Naive thymus-derived CD4-positive, alpha-beta T cell (primary cell): ENCODE measurements around the gene MAP2K1. TPM values are rescaled to one million over a fixed set of nuclear protein-coding genes. Genes with fewer than 3 reads are reported as not detected.

Experiments used
- ATAC-seq: fragments of 150-1000 bp; cut with Tn5 transposase; 2 replicates; pipeline ENCODE4 v1.10.0; 2021; ENCODE audit warnings: mild to moderate bottlenecking, moderate library complexity
- CTCF ChIA-PET: fragments of 350-600 bp; sonication (Branson Sonifier 250); formaldehyde crosslinking; loops from one replicate; lab custom pipeline; 2021; ENCODE audit warnings: antibody characterized with exemption; lab: Charles Lee
- POLR2A ChIA-PET: fragments of 350-600 bp; sonication (Branson Sonifier 250); formaldehyde crosslinking; loops from one replicate; lab custom pipeline; 2021; ENCODE audit warnings: antibody characterized with exemption, inconsistent platforms; lab: Charles Lee
- DNase-seq, 9 donors: peaks; one replicate each; pipeline versions ENCODE4 v3.0.0 to v3.0.0-alpha.2; 2020 to 2022; ENCODE audit warnings: mixed read lengths in 1 of 9
- H3K27ac ChIP-seq: one replicate; pipeline ENCODE4 v1.7.0; 2013; ENCODE audit warnings: mild to moderate bottlenecking, low read depth, low read length, moderate library complexity
- H3K27me3 ChIP-seq, 2 donors: one replicate each; pipeline ENCODE4 v1.7.0; 2013; ENCODE audit warnings: low read length in 2 of 2, mild to moderate bottlenecking in 2 of 2, moderate library complexity in 2 of 2; ENCODE audit not compliant: control insufficient read depth in 2 of 2, insufficient read depth in 2 of 2
- H3K36me3 ChIP-seq, 3 experiments: 1 replicate in 2 of 3; 2 replicates in 1 of 3; pipeline ENCODE4 v1.7.0; 2013; ENCODE audit warnings: low read length in 3 of 3, mild to moderate bottlenecking in 3 of 3, moderate library complexity in 1 of 3; ENCODE audit not compliant: insufficient read depth in 3 of 3, control insufficient read depth in 2 of 3
- H3K4me1 ChIP-seq, 2 donors: one replicate each; pipeline ENCODE4 v1.7.0; 2013; ENCODE audit warnings: low read length in 2 of 2, mild to moderate bottlenecking in 2 of 2, moderate library complexity in 1 of 2; ENCODE audit not compliant: control insufficient read depth in 2 of 2, insufficient read depth in 2 of 2
- H3K4me3 ChIP-seq: 2 replicates; pipeline ENCODE4 v1.7.0; 2013; ENCODE audit warnings: mild to moderate bottlenecking, low read length
- H3K9me3 ChIP-seq, 3 experiments: 1 replicate in 2 of 3; 2 replicates in 1 of 3; pipeline ENCODE4 v1.7.0; 2013; ENCODE audit warnings: low read length in 3 of 3; ENCODE audit not compliant: control insufficient read depth in 2 of 3
- H3K27ac Mint-ChIP-seq, 9 donors: one replicate each; pipeline ENCODE4 v1.8.0; 2020 to 2022; ENCODE audit warnings: mixed read lengths in 9 of 9, mild to moderate bottlenecking in 8 of 9, moderate library complexity in 5 of 9, inconsistent platforms in 2 of 9
- H3K27me3 Mint-ChIP-seq, 5 donors: one replicate each; pipeline ENCODE4 v1.8.0; 2021 to 2022; ENCODE audit warnings: mixed read lengths in 5 of 5, mild to moderate bottlenecking in 1 of 5
- H3K36me3 Mint-ChIP-seq, 5 donors: one replicate each; pipeline ENCODE4 v1.8.0; 2020 to 2022; ENCODE audit warnings: mixed read lengths in 5 of 5, mild to moderate bottlenecking in 3 of 5, inconsistent platforms in 1 of 5
- H3K4me1 Mint-ChIP-seq, 7 donors: one replicate each; pipeline ENCODE4 v1.8.0; 2020 to 2022; ENCODE audit warnings: mixed read lengths in 7 of 7, mild to moderate bottlenecking in 3 of 7, inconsistent platforms in 1 of 7
- H3K4me3 Mint-ChIP-seq, 10 donors: one replicate each; pipeline ENCODE4 v1.8.0; 2020 to 2022; ENCODE audit warnings: mild to moderate bottlenecking in 10 of 10, mixed read lengths in 10 of 10, moderate library complexity in 6 of 10, inconsistent platforms in 2 of 10
- H3K9me3 Mint-ChIP-seq, 11 donors: one replicate each; pipeline ENCODE4 v1.8.0; 2020 to 2022; ENCODE audit warnings: mixed read lengths in 11 of 11, mild to moderate bottlenecking in 4 of 11, inconsistent platforms in 1 of 11, moderate library complexity in 1 of 11
- intact Hi-C, 2 donors: fragments of 100-400 bp; cut with micrococcal nuclease; formaldehyde crosslinking; loops; one replicate each; pipeline ENCODE4 v1.15.1; 2023
- polyA plus RNA-seq, 2 donors: library from polyadenylated mRNA; unstranded; fragments of 300-500 nt; fragmentation: Illumina TruSeq; gene quantifications; one replicate each; pipeline ENCODE4 v1.2.3, GENCODE V29; 2021
- total RNA-seq, 6 experiments: library from RNA in 5 of 6; stranded (reverse) in 5 of 6; gene quantifications; 1 replicate in 5 of 6; 2 replicates in 1 of 6; pipeline ENCODE4 v1.2.3 and lab custom pipeline; 2021 to 2026

The MAP2K1 gene
- total and polyA plus RNA-seq, 7 experiments from 2014 or later = 37.2 to 97.2 (median 46.9) TPM

DNA sequence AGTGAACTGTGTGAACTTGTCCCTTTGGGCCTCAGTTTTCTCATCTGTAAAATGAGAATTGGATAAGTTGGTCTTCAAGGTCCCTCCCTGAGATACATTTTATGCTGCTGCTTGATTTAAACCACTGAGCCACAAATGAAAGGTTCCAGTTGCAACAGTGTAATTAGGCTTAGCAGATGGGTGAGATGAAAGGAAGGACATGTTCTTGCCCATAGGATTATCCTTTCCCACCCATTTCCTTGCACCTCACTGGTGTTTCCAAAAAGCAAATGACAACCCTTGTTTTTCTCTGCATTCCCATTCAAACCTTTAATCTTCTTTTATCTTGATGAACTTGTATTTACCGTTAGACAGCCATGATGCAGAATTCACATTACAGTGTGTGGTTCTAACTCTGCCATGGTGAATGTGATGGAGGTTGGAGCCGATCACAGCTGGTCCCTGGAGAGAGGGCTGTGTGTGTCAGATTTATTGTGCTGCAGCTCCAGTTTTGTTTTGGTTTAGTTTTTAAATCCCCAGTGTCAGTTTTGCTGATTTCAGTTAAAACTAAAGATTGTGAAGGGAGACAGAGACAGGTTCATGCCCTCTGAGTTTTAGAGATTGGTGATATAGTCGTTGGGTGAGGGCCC is 44.0 kb downstream of the MAP2K1 start:
- Mint-ChIP-seq H3K4me1 (peaks cover 47 to 76% (median 73%) of the 10 kb centered on the region in 7 donors), H3K36me3 (peaks cover 4 to 20% (median 13%) of the 10 kb centered on the region in 5 donors), H3K27me3 (no peaks in the 10 kb centered on the region), H3K9me3 (no peaks in the 10 kb centered on the region), H3K27ac (peak overlapping the region in 5 of 9 donors; percentile 1 to 88 (median 52)), H3K4me3 (no peak overlapping the region)
- ATAC-seq (no peak), DNase-seq (no peak)
- intact Hi-C loops = no loop called here
- H3K27ac ChIP-seq = no peak overlapping the region
- H3K36me3 ChIP-seq = peaks cover 0 to 7% (median 0%) of the 10 kb centered on the region in 3 experiments
- POLR2A ChIA-PET = interaction anchor here (0.7 kb wide), 1 partner anchor 35 kb away, joined by 4 read pairs; no protein-coding TSS in a partner anchor
- no peaks in the 10 kb centered on the region for H3K27me3 ChIP-seq
- CTCF ChIA-PET = no interaction called here
- no peak overlapping the region for H3K4me3 ChIP-seq
- H3K9me3 ChIP-seq = no peaks in the 10 kb centered on the region
- peaks cover 0 to 9% of the 10 kb centered on the region in 2 donors for H3K4me1 ChIP-seq

DNA sequence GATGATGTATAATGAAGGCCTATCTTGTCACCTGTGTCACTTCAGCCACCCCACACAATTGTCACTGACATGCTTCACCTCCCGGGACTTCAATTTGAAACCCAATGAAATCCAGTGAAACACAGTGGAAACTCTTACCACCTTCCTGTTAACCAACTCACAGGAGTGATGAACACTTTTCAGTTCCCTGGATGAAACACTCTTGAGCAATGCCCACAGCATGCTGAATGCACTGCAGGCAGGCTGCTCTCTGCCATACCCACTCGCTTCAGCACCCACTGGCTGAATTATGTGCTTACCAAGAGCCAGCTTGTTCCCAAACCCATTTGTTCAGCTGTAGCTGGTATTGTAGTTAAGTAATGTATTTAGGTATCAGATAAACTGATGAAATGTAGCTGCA is 47.0 kb downstream of the MAP2K1 start:
- peak overlapping the region in 8 of 9 donors; percentile 8 to 75 (median 33) for H3K27ac Mint-ChIP-seq
- peaks cover 20 to 43% (median 26%) of the 10 kb centered on the region in 5 donors for H3K36me3 Mint-ChIP-seq
- ChIA-PET POLR2A (interaction anchor here (0.6 to 1.1 kb wide), 2 partner anchors 70 to 2000 kb away, joined by 3 to 7 read pairs; no protein-coding TSS in a partner anchor), CTCF (interaction anchor here (0.6 kb wide), 1 partner anchor 25 kb away, joined by 3 read pairs; no protein-coding TSS in a partner anchor)
- peaks cover 0 to 36% (median 6%) of the 10 kb centered on the region in 3 experiments for H3K36me3 ChIP-seq
- ATAC-seq = no peak
- no peaks in the 10 kb centered on the region for H3K27me3 ChIP-seq
- no peaks in the 10 kb centered on the region for H3K9me3 ChIP-seq
- peaks cover 0 to 6% of the 10 kb centered on the region in 2 donors for H3K4me1 ChIP-seq
- peak overlapping the region in 2 of 10 donors; percentile 7 to 56 for H3K4me3 Mint-ChIP-seq
- H3K4me3 ChIP-seq = no peak overlapping the region
- no peaks in the 10 kb centered on the region for H3K9me3 Mint-ChIP-seq
- H3K4me1 Mint-ChIP-seq = peaks cover 41 to 63% (median 58%) of the 10 kb centered on the region in 7 donors
- DNase-seq = no peak
- no peak overlapping the region for H3K27ac ChIP-seq
- intact Hi-C loops = no loop called here
- no peaks in the 10 kb centered on the region for H3K27me3 Mint-ChIP-seq

DNA sequence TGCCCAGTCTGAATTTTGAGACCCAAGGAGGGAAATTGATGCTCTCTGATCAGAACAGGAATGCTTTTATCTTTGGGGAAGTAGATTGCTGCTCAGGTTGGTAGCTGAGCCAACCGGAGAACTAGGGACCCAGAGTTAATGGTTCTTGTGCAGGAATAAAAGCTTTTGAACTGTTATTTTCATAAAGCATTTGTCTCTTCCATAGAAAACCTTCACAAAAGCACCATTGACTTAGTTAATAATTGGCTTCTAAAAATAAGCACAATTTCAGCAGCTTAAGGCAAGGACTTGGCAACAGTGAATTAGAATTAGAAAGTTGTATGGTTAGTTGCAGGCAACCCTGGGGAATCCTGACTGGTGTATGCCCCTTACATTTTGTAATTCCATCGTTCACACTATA is 53.8 kb downstream of the MAP2K1 start:
- Histone ChIP-seq H3K9me3 (no peaks in the 10 kb centered on the region), H3K27ac (no peak overlapping the region), H3K36me3 (peaks cover 6 to 92% (median 9%) of the 10 kb centered on the region in 3 experiments), H3K4me1 (no peaks in the 10 kb centered on the region), H3K4me3 (no peak overlapping the region), H3K27me3 (no peaks in the 10 kb centered on the region)
- Mint-ChIP-seq H3K36me3 (peaks cover 33 to 73% (median 46%) of the 10 kb centered on the region in 5 donors), H3K9me3 (peaks cover 0 to 1% (median 0%) of the 10 kb centered on the region in 11 donors), H3K27ac (no peak overlapping the region), H3K4me3 (no peak overlapping the region), H3K27me3 (no peaks in the 10 kb centered on the region), H3K4me1 (peaks cover 0 to 9% (median 4%) of the 10 kb centered on the region in 7 donors)
- CTCF ChIA-PET = no interaction called here
- no peak for DNase-seq
- intact Hi-C loops = loop anchor here in 1 of 2 donors (5.0 kb wide), 1 partner anchor 53 kb away; the partner anchor contains the start of gene MAP2K1
- no peak for ATAC-seq
- POLR2A ChIA-PET = interaction anchor here (0.6 kb wide), 2 partner anchors 57 to 91 kb away, joined by 3 to 5 read pairs; no protein-coding TSS in a partner anchor

DNA sequence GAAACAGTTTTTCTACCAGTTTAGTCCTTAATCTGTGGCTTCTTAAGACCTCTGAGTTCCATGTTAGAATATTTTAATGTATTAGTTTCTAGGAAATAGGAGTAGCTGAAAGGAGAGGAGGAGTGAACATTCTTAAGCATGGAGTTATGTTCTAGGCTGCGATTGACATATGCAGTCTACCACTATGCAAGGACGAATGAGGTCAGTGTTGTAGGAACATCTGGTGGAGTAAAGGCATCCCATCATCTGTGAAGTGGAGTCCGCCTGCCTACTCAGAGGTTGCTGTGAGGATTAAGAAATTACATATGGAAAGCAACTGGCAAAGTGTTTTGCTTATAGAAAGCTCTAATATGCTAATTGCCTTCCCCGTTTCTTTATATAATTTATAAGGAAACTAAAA is 65.7 kb downstream of the MAP2K1 start:
- H3K36me3 Mint-ChIP-seq = peaks cover 0 to 26% (median 16%) of the 10 kb centered on the region in 5 donors
- ATAC-seq (no peak), DNase-seq (no peak)
- no peak overlapping the region for H3K4me3 ChIP-seq
- no peak overlapping the region for H3K27ac ChIP-seq
- H3K4me1 Mint-ChIP-seq = peaks cover 0 to 7% (median 4%) of the 10 kb centered on the region in 7 donors
- H3K9me3 ChIP-seq = no peaks in the 10 kb centered on the region
- no peaks in the 10 kb centered on the region for H3K4me1 ChIP-seq
- H3K4me3 Mint-ChIP-seq = no peak overlapping the region
- no peaks in the 10 kb centered on the region for H3K27me3 Mint-ChIP-seq
- ChIA-PET CTCF (no interaction called here), POLR2A (no interaction called here)
- peak overlapping the region in 3 of 9 donors; percentile 3 to 16 (median 4) for H3K27ac Mint-ChIP-seq
- peaks cover 0 to 2% (median 0%) of the 10 kb centered on the region in 11 donors for H3K9me3 Mint-ChIP-seq
- intact Hi-C loops = no loop called here
- peaks cover 0 to 12% (median 0%) of the 10 kb centered on the region in 3 experiments for H3K36me3 ChIP-seq
- H3K27me3 ChIP-seq = no peaks in the 10 kb centered on the region

DNA sequence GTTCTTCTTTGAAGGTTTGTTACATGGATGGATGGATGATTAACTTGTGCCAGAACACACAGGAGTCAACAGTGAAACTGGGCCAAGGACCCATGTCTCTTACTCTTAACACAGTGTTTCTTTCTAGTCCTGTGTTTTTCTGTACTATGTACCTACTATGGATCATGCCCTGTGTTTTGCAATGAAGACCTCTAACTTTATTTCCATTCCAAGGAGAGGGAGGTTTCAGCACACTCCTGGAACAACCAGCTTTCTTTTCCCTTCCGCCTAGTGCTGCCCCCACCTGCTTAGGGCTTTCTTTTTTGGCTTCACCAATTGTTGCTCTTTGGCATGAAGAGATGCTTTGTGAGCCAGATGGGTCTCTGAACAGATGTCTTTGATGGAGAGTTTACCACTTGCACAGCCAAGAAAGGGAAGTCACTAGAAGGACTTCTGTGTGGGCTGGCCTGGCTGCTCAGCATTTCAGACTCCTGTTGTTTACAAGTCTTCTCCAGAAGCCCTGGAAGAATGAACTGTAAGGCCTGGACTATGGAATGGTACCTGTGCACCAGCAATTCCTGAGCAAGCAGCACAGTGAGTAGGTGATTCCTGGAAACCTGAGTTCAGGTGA is 66.4 kb downstream of the MAP2K1 start:
- H3K4me3 ChIP-seq = no peak overlapping the region
- Mint-ChIP-seq H3K27ac (peak overlapping the region in 3 of 9 donors; percentile 21 to 56 (median 54)), H3K27me3 (no peaks in the 10 kb centered on the region), H3K4me3 (no peak overlapping the region), H3K4me1 (peaks cover 0 to 8% (median 3%) of the 10 kb centered on the region in 7 donors), H3K9me3 (peaks cover 0 to 2% (median 0%) of the 10 kb centered on the region in 11 donors), H3K36me3 (peaks cover 0 to 21% (median 13%) of the 10 kb centered on the region in 5 donors)
- H3K27me3 ChIP-seq = no peaks in the 10 kb centered on the region
- no peak overlapping the region for H3K27ac ChIP-seq
- no peaks in the 10 kb centered on the region for H3K9me3 ChIP-seq
- ChIA-PET CTCF (no interaction called here), POLR2A (no interaction called here)
- DNase-seq (no peak), ATAC-seq (no peak)
- H3K4me1 ChIP-seq = no peaks in the 10 kb centered on the region
- intact Hi-C loops = no loop called here
- H3K36me3 ChIP-seq = peaks cover 0 to 10% (median 0%) of the 10 kb centered on the region in 3 experiments

DNA sequence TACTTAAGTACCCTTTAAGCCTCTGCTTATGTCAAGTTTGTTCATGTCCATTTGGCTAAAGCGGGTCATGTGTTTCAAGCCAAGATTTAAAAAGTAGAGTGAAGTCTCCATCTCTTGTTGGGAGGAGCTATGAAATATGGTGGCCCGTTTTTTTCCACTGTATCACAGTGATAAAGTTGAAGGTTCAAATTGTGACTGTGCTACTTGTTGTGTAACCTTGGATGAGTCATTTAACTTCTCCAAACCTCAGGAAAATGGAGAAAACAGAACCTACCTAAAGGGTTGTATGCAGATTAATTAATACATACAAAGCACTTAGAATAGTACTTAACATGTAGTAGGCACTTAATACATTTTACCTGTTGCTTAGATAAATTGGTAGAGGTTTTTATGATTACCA is 67.4 kb downstream of the MAP2K1 start:
- no peaks in the 10 kb centered on the region for H3K9me3 ChIP-seq
- intact Hi-C loops = no loop called here
- H3K4me1 ChIP-seq = no peaks in the 10 kb centered on the region
- H3K36me3 ChIP-seq = peaks cover 0 to 5% (median 0%) of the 10 kb centered on the region in 3 experiments
- Mint-ChIP-seq H3K9me3 (no peaks in the 10 kb centered on the region), H3K27me3 (no peaks in the 10 kb centered on the region), H3K27ac (peak overlapping the region in 3 of 9 donors; percentile 21 to 69 (median 25)), H3K4me1 (peaks cover 0 to 16% (median 6%) of the 10 kb centered on the region in 7 donors), H3K36me3 (peaks cover 0 to 17% (median 10%) of the 10 kb centered on the region in 5 donors), H3K4me3 (no peak overlapping the region)
- H3K4me3 ChIP-seq = no peak overlapping the region
- POLR2A ChIA-PET = interaction anchor here (0.6 kb wide), 1 partner anchor 161 kb away, joined by 3 read pairs; no protein-coding TSS in a partner anchor
- CTCF ChIA-PET = no interaction called here
- no peak overlapping the region for H3K27ac ChIP-seq
- H3K27me3 ChIP-seq = no peaks in the 10 kb centered on the region
- ATAC-seq = peak; percentile 53
- no peak for DNase-seq
